ENCODE data around the gene MYL11. TPM values are rescaled to one million over a fixed set of nuclear protein-coding genes. Genes with fewer than 3 reads are reported as not detected.

The MYL11 gene
- total RNA-seq, 1 donor from 2014 or later: 10.4 TPM

GRCh38 chr16:30369091-30369937 lies 5.3 kb upstream of the MYL11 start:
- Mint-ChIP-seq H3K27ac (peak overlapping the region; percentile 66), H3K4me3 (peak overlapping the region; percentile 94), H3K27me3 (no peaks in the 10 kb centered on the region), H3K9me3 (no peaks in the 10 kb centered on the region), H3K36me3 (peaks cover 4% of the 10 kb centered on the region), H3K4me1 (ENCODE audit: unreplicated experiment) (peaks cover 41% of the 10 kb centered on the region)
- TF ChIP-seq CTCF (conservative IDR thresholded peaks at IDR 0.05): no peak
- DNase-seq (ENCODE audit: extremely low spot score, unreplicated experiment): no peak

GRCh38 chr16:30369938-30370455 lies 4.6 kb upstream of the MYL11 start:
- TF ChIP-seq CTCF (conservative IDR thresholded peaks at IDR 0.05): peak; percentile 50

GRCh38 chr16:30370456-30371247 lies 4.0 kb upstream of the MYL11 start, which contains the start of gene TBC1D10B:
Gene TBC1D10B (minus strand): TSS chr16:30370494. CDS start chr16:30370183, 311 bp downstream.
- Mint-ChIP-seq H3K27ac (peak within 1 kb of the TSS; percentile 84), H3K36me3 (no peaks in the 10 kb centered on the region), H3K9me3 (no peaks in the 10 kb centered on the region), H3K27me3 (no peaks in the 10 kb centered on the region), H3K4me1 (ENCODE audit: unreplicated experiment) (peaks cover 36% of the 10 kb centered on the region), H3K4me3 (peak within 1 kb of the TSS; percentile 94)
- DNase-seq (ENCODE audit: extremely low spot score, unreplicated experiment): peak; percentile 97
- TF ChIP-seq CTCF (conservative IDR thresholded peaks at IDR 0.05): peak; percentile 43

More at GRCh38 chr16:30369938-30370455, 4.6 kb upstream of the MYL11 start:
- H3K4me3 Mint-ChIP-seq: peak overlapping the region; percentile 85
- no peak for DNase-seq (ENCODE audit: extremely low spot score, unreplicated experiment)
- H3K4me1 Mint-ChIP-seq (ENCODE audit: unreplicated experiment): peaks cover 41% of the 10 kb centered on the region
- H3K9me3 Mint-ChIP-seq: no peaks in the 10 kb centered on the region
- H3K27me3 Mint-ChIP-seq: no peaks in the 10 kb centered on the region
- no peaks in the 10 kb centered on the region for H3K36me3 Mint-ChIP-seq
- peak overlapping the region; percentile 84 for H3K27ac Mint-ChIP-seq

- Mint-ChIP-seq H3K9me3 (no peaks in the 10 kb centered on the region), H3K27me3 (no peaks in the 10 kb centered on the region), H3K27ac (peak overlapping the region; percentile 84), H3K4me3 (peak overlapping the region; percentile 85), H3K4me1 (ENCODE audit: unreplicated experiment) (peaks cover 33% of the 10 kb centered on the region), H3K36me3 (no peaks in the 10 kb centered on the region)
- no peak for DNase-seq (ENCODE audit: extremely low spot score, unreplicated experiment)
- TF ChIP-seq CTCF (conservative IDR thresholded peaks at IDR 0.05): peak; percentile 2
Observed at GRCh38 chr16:30371248-30371816, 3.3 kb upstream of the MYL11 start.

DNA sequence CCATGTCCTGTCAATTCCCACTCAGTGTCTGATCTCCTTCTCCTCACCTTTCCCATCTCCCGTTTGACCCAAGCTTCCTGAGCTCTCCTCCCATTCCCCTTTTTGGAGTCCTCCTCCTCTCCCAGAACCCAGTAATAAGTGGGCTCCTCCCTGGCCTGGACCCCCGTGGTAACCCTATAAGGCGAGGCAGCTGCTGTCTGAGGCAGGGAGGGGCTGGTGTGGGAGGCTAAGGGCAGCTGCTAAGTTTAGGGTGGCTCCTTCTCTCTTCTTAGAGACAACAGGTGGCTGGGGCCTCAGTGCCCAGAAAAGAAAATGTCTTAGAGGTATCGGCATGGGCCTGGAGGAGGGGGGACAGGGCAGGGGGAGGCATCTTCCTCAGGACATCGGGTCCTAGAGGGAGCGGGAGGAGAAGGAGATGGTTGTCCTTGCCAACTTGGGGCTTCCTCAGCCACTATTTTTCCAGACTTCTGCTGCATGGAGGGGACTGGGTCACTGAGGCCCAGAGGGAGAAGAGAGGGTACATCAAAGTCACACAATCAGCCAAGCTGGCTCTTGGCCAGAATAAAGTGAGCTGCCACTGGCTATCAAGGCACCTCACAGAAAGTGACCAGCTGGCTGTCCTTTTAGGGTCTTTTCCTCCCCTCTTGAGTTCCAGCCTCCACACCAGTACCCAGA lies 2.4 kb upstream of the MYL11 start:
- no peak for DNase-seq (ENCODE audit: extremely low spot score, unreplicated experiment)
- Mint-ChIP-seq H3K27me3 (no peaks in the 10 kb centered on the region), H3K27ac (peak overlapping the region; percentile 84), H3K4me1 (ENCODE audit: unreplicated experiment) (peaks cover 28% of the 10 kb centered on the region), H3K9me3 (no peaks in the 10 kb centered on the region), H3K4me3 (peak overlapping the region; percentile 85), H3K36me3 (no peaks in the 10 kb centered on the region)
- TF ChIP-seq CTCF (conservative IDR thresholded peaks at IDR 0.05): no peak

Measured in type B pancreatic cell (in vitro differentiated cells).